ENCODE results near the gene RNU1-4. TPM values are rescaled to one million over a fixed set of nuclear protein-coding genes. Genes with fewer than 3 reads are reported as not detected.
"Not testable (repeated sequence)": the region's sequence is repeated elsewhere in the genome, so short reads cannot be mapped to it uniquely, and the experiment has no call there.

The RNU1-4 gene
- polyA plus RNA-seq, 1 donor = 3.2 TPM

DNA sequence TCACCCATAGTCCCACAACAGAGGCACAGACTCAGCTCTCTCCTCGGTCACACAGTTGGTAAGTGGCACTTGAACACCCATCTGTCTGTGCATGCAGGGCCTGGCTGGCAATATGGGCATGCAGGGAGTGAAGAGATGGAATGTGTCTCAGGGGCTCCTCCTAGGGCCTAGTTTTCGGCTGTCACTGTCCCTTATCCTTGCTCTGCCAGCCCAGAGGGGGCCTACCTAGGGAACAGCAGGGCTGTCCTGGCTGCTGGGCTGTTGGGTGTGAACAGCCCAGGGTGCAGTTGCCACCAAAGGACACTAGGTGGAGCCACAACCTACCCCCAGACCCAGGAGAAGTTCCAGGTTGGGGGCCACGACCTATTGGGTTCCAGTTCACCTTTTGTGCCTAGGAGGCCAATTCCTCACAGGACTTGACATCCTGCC, 30.6 kb upstream of the RNU1-4 start:
- H3K36me3 ChIP-seq (ENCODE audit: control insufficient read depth, insufficient read depth, low read length); H3K4me1 ChIP-seq (ENCODE audit: control insufficient read depth, insufficient read depth, low read length); H3K27ac ChIP-seq (ENCODE audit: low read length); H3K9me3 ChIP-seq (ENCODE audit: control insufficient read depth, low read depth, low read length); DNase-seq; H3K4me3 ChIP-seq (ENCODE audit: low read length); H3K27me3 ChIP-seq (ENCODE audit: control insufficient read depth, insufficient read depth, low read length): not testable (repeated sequence)
- no CpG with 5 or more reads among the region's 3 CpGs for WGBS (ENCODE audit: insufficient coverage, low lambda C conversion rate)

DNA sequence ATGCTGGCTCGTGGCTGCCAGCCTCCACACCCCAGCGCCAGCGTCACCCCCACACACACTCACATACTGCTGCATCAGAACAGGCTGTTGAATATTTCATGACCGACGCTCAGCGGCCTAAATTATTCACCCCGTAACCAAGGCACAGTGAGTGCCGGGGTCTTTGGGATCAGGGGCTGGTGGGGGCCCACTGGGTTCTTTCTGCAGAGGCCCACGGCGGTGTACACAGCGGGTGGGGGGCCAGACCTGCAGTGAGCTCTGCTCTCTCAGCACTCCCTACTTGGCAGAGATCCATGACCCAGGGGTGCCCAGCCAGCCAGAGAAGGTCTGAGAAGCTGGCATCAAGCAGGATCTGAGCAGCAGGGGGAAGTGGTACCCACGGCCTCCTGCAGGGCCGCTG, 29.7 kb upstream of the RNU1-4 start:
- WGBS (ENCODE audit: insufficient coverage, low lambda C conversion rate) = no CpG with 5 or more reads among the region's 13 CpGs
- DNase-seq = not testable (repeated sequence)

DNA sequence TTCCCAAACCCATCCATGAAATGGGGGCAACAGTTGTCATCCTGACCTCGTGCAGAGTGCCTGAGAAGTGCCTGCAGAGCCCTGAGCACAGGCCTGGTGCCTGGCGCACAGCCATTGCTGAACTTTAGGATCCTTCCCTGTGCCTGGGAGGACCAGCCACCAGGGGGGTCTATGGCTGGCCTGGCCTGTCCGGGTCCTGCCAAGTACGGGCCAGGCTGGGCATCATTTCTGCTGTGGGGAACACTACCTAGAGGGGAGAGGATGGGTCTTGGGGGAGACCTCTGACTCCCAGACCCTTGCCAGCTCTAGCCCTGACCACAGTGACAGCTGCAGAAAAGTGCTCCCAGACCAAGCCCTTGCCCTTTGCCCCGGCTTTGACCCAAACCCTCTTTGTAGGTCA, 28.2 kb upstream of the RNU1-4 start:
- not testable (repeated sequence) for H3K4me3 ChIP-seq (ENCODE audit: low read length); H3K27ac ChIP-seq (ENCODE audit: low read length); DNase-seq; H3K27me3 ChIP-seq (ENCODE audit: control insufficient read depth, insufficient read depth, low read length); H3K9me3 ChIP-seq (ENCODE audit: control insufficient read depth, low read depth, low read length); H3K36me3 ChIP-seq (ENCODE audit: control insufficient read depth, insufficient read depth, low read length); H3K4me1 ChIP-seq (ENCODE audit: control insufficient read depth, insufficient read depth, low read length)
- WGBS (ENCODE audit: insufficient coverage, low lambda C conversion rate) = no CpG with 5 or more reads among the region's 5 CpGs

More for the DNA sequence above, 29.7 kb upstream of the RNU1-4 start:
- H3K4me1 ChIP-seq (ENCODE audit: control insufficient read depth, insufficient read depth, low read length); H3K27ac ChIP-seq (ENCODE audit: low read length); H3K36me3 ChIP-seq (ENCODE audit: control insufficient read depth, insufficient read depth, low read length); H3K9me3 ChIP-seq (ENCODE audit: control insufficient read depth, low read depth, low read length); H3K27me3 ChIP-seq (ENCODE audit: control insufficient read depth, insufficient read depth, low read length); H3K4me3 ChIP-seq (ENCODE audit: low read length): not testable (repeated sequence)

DNA sequence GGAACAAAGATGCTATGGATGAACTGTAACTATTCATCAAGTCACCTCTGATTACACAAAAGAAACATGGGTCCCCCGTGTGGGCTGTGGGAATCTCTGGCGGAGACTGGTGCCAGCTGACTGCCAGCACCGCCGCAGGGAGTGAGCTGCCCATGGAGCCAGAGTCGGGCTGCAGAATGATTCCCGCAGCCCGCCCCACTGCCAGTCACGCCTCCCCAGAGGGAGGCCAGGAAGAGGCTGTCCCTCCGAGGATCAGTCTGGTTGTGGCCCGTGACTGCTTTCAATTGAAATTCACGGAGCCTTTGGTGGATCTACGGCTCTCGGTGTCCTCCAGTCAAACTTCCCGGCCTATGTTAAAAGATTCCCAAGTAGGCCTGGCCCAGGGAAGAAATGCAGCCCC, 27.7 kb upstream of the RNU1-4 start:
- not testable (repeated sequence) for DNase-seq; H3K4me3 ChIP-seq (ENCODE audit: low read length); H3K27ac ChIP-seq (ENCODE audit: low read length); H3K4me1 ChIP-seq (ENCODE audit: control insufficient read depth, insufficient read depth, low read length); H3K9me3 ChIP-seq (ENCODE audit: control insufficient read depth, low read depth, low read length); H3K27me3 ChIP-seq (ENCODE audit: control insufficient read depth, insufficient read depth, low read length); H3K36me3 ChIP-seq (ENCODE audit: control insufficient read depth, insufficient read depth, low read length)
- no CpG with 5 or more reads among the region's 14 CpGs for WGBS (ENCODE audit: insufficient coverage, low lambda C conversion rate)

DNA sequence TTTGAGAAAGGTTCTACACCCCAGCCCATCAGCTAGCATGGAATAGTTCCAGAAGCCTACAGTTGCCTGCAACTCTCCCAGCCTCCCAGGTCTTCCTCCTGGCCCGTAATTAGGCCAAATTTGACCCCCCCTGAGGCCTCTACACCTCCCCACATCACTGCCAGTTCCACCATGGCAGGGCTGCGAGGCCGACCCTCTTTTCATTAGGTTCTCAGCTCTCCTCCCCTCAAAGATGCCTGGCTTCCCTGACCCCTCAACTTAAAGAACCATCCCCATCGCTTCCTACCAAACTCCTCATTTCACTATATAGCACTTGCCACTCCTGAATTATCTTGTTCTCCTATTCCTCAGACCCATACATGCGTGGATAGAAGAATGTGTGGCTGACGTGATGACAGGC, 27.3 kb upstream of the RNU1-4 start:
- H3K27me3 ChIP-seq (ENCODE audit: control insufficient read depth, insufficient read depth, low read length); H3K36me3 ChIP-seq (ENCODE audit: control insufficient read depth, insufficient read depth, low read length); DNase-seq; H3K9me3 ChIP-seq (ENCODE audit: control insufficient read depth, low read depth, low read length); H3K4me1 ChIP-seq (ENCODE audit: control insufficient read depth, insufficient read depth, low read length); H3K4me3 ChIP-seq (ENCODE audit: low read length); H3K27ac ChIP-seq (ENCODE audit: low read length): not testable (repeated sequence)
- WGBS (ENCODE audit: insufficient coverage, low lambda C conversion rate) = no CpG with 5 or more reads among the region's 6 CpGs

DNA sequence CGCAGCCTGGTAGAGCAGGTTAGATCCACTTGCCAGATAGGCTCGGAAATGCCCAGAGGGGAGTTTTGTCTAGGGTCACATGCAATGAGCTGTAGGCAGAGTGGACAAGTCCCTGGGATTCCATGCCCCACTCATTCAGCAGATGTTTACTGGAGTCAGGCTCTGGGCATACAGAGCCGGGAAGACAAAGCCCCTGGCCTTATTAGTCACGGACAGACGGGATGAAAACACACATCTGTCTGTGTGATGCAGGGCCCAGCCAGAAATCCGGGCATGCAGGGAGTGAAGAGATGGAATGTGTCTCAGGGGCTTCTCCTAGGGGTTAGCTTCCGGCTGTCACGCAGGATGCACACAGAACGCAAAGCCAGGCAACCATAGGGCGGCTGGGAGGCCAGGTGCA, 26.8 kb upstream of the RNU1-4 start:
- H3K9me3 ChIP-seq (ENCODE audit: control insufficient read depth, low read depth, low read length); H3K36me3 ChIP-seq (ENCODE audit: control insufficient read depth, insufficient read depth, low read length); H3K4me1 ChIP-seq (ENCODE audit: control insufficient read depth, insufficient read depth, low read length); H3K27me3 ChIP-seq (ENCODE audit: control insufficient read depth, insufficient read depth, low read length); H3K27ac ChIP-seq (ENCODE audit: low read length); H3K4me3 ChIP-seq (ENCODE audit: low read length); DNase-seq: not testable (repeated sequence)
- no CpG with 5 or more reads among the region's 10 CpGs for WGBS (ENCODE audit: insufficient coverage, low lambda C conversion rate)

DNA sequence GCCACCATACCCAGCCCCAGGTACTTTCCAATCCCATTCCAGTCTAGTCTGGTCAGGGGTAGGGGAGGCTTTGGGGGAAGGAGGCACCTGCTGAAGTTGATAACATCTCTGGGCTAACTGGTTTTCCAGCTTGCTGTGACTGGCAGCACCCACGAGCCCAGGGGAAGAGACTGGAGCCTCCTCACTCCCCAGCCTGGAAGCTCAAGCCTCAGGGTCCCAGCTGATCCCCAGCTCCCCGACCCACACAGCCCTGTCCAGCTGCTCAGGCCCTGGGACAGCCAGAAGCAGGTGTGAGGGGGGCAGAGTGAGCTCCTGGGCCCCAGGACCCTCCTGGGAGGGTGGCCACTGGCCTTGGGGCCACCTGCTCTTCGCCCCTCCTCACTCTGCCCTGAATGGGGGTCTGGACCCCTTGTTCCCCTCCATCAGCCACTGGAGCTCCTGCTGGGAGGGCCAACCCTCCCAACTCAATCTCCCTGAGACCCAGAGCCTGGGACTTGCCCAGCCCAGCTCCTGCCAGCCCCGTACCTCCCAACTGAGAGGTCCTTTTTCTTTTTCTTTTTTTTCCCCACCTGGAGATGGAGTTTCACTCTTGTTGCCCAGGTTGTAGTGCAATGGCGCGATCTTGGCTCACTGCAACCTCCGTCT, 23.5 kb upstream of the RNU1-4 start:
- WGBS (ENCODE audit: insufficient coverage, low lambda C conversion rate) = 97% methylated on average over 4 of the region's 7 CpGs
- no peak for DNase-seq
- Histone ChIP-seq H3K27me3 (ENCODE audit: control insufficient read depth, insufficient read depth, low read length) (no peaks in the 10 kb centered on the region), H3K4me1 (ENCODE audit: control insufficient read depth, insufficient read depth, low read length) (peaks cover 4% of the 10 kb centered on the region), H3K36me3 (ENCODE audit: control insufficient read depth, insufficient read depth, low read length) (no peaks in the 10 kb centered on the region), H3K4me3 (ENCODE audit: low read length) (no peak overlapping the region), H3K27ac (ENCODE audit: low read length) (no peak overlapping the region), H3K9me3 (ENCODE audit: control insufficient read depth, low read depth, low read length) (no peaks in the 10 kb centered on the region)

DNA sequence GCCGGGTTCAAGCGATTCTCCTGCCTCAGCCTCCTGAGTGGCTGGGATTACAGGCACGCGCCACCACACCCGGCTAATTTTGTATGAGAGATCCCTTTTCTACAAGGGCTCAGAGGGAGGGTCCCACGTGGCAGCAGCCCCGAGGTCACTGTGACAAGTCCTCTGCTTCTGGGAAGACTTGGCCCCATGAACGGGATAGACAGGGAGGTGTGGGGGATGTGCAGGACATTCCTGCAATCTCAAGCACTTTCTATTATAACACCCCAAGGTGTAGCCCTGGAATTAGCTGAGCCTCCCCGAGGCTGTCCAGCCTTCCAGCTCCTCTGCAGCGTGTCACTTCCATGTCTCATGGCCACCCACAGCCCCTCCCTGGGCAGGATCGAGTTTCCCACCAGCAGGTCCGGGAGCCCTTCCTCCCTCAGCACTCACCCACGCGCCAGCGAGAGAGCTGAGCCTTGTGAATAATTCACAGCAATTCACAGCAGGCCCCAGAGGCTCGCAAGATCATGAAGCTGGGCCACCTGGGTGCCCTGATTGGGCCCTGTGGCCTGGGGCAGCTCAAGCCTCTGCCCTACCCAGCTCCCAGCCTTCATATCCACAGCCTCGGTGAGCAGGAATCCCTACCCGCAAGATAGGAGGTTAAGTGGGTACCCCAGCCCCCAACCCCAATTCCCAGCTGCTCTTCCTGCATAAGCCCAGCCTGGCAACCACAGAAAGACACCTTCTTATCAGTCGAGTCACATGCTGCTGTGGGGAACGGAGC, 22.8 kb upstream of the RNU1-4 start:
- Histone ChIP-seq H3K27me3 (ENCODE audit: control insufficient read depth, insufficient read depth, low read length) (no peaks in the 10 kb centered on the region), H3K9me3 (ENCODE audit: control insufficient read depth, low read depth, low read length) (no peaks in the 10 kb centered on the region), H3K4me1 (ENCODE audit: control insufficient read depth, insufficient read depth, low read length) (peaks cover 4% of the 10 kb centered on the region), H3K27ac (ENCODE audit: low read length) (no peak overlapping the region), H3K36me3 (ENCODE audit: control insufficient read depth, insufficient read depth, low read length) (no peaks in the 10 kb centered on the region), H3K4me3 (ENCODE audit: low read length) (no peak overlapping the region)
- WGBS (ENCODE audit: insufficient coverage, low lambda C conversion rate) = no CpG with 5 or more reads among the region's 20 CpGs
- no peak for DNase-seq

DNA sequence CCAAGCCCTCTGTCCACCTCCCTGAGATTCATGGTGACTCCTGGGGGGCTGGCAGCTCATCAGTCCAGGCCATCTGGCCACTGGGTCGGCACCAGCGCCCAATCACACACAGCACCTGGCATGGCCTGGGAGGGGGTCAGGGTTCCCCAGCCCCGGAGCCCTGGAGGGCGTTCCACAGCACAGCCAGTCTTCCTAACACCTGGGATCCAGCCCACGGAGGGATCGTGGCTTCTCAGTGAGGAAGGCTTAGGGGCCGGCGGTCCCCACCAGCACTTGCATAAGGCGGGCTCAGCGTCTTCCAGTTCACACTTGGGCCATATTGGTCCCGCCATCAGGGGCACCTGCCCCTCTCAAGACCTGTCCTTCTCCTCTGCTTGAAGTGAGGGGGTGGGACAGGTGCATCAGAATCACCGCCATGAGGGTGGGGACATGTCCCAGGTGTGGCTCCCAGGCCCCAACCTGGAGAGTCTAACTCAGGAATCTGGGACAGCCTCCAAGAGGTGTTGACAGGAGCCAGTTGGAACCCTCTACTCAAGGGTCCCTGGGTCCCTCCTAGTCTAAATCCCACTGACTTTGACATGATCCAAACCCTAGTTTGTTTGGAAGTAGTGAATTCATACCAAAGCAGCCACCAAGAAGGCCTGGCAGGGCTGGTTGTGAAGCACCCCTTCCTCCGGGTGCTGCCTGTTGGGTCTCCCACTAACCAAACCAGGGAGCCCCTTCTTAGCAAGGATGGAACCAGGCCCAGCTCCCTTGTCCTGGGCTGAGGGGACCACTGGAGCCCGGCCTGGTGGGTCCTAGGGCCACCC, 22.0 kb upstream of the RNU1-4 start:
- not testable (repeated sequence) for H3K4me3 ChIP-seq (ENCODE audit: low read length); DNase-seq; H3K27ac ChIP-seq (ENCODE audit: low read length); H3K36me3 ChIP-seq (ENCODE audit: control insufficient read depth, insufficient read depth, low read length); H3K4me1 ChIP-seq (ENCODE audit: control insufficient read depth, insufficient read depth, low read length); H3K27me3 ChIP-seq (ENCODE audit: control insufficient read depth, insufficient read depth, low read length); H3K9me3 ChIP-seq (ENCODE audit: control insufficient read depth, low read depth, low read length)
- 100% methylated on average over 2 of the region's 14 CpGs for WGBS (ENCODE audit: insufficient coverage, low lambda C conversion rate)

DNA sequence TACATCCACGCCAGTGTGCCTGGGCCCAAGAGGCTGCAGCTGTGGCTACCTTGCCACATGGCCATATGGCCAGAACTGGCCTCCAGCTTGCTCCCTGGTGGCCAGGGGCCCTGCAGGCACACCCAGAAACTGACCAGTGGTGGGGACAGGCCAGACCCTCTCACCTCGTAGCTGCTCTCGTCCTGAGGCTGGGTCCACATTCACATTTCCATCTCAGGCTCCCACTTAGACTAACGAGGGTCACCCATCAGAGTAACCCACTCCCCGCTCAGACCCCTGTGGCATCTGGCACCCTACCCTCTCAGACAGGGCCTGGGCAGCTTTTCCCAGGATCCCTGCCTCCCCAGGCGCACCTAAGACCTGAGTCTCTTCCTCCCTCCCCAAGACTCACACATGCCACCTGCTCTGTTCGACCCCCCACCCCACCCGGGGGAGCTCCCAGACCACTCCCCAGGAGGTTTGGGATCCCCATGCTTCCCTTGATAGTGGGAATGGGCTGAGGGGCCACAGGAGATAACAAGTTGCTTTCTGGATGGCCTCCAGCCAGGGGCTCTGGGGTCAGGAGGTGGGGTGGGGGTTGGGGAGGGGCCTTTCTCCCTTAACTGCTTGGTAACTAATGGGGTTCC, 21.3 kb upstream of the RNU1-4 start:
- no peak overlapping the region for H3K27ac ChIP-seq (ENCODE audit: low read length)
- H3K9me3 ChIP-seq (ENCODE audit: control insufficient read depth, low read depth, low read length) = no peaks in the 10 kb centered on the region
- DNase-seq = no peak
- peaks cover 4% of the 10 kb centered on the region for H3K4me1 ChIP-seq (ENCODE audit: control insufficient read depth, insufficient read depth, low read length)
- no peaks in the 10 kb centered on the region for H3K36me3 ChIP-seq (ENCODE audit: control insufficient read depth, insufficient read depth, low read length)
- H3K4me3 ChIP-seq (ENCODE audit: low read length) = no peak overlapping the region
- 94% methylated on average over 3 of the region's 8 CpGs for WGBS (ENCODE audit: insufficient coverage, low lambda C conversion rate)
- no peaks in the 10 kb centered on the region for H3K27me3 ChIP-seq (ENCODE audit: control insufficient read depth, insufficient read depth, low read length)
